Activated T-cell treated with anti-CD3 and anti-CD28 coated beads, Interleukin-2, amount 50 U/mL, for 24 hours (primary cell): ENCODE results near the gene KRT35.
"Not testable (repeated sequence)": the region's sequence is repeated elsewhere in the genome, so short reads cannot be mapped to it uniquely, and the experiment has no call there.

Source experiments
- DNase-seq: peaks from one replicate; pipeline ENCODE4 v3.0.0-alpha.2; 2020
- H3K27ac Mint-ChIP-seq: 2 replicates; pipeline ENCODE4 v1.8.0; 2020; ENCODE audit warnings: mild to moderate bottlenecking, mixed read lengths
- H3K27me3 Mint-ChIP-seq: 2 replicates; pipeline ENCODE4 v1.8.0; 2020; ENCODE audit warnings: mixed read lengths
- H3K36me3 Mint-ChIP-seq: 2 replicates; pipeline ENCODE4 v1.8.0; 2020; ENCODE audit warnings: low read depth, mixed read lengths
- H3K4me1 Mint-ChIP-seq: 2 replicates; pipeline ENCODE4 v1.8.0; 2020; ENCODE audit warnings: low read depth, mixed read lengths
- H3K4me3 Mint-ChIP-seq: 2 replicates; pipeline ENCODE4 v1.8.0; 2020; ENCODE audit warnings: mild to moderate bottlenecking, moderate library complexity, mixed read lengths
- H3K9me3 Mint-ChIP-seq: 2 replicates; pipeline ENCODE4 v1.8.0; 2020; ENCODE audit warnings: mixed read lengths

The KRT35 gene

GRCh38 chr17:41439375-41439774 is 41.6 kb downstream of the KRT35 start:
- Mint-ChIP-seq H3K27ac (no peak overlapping the region), H3K4me3 (no peak overlapping the region), H3K27me3 (peaks cover 3% of the 10 kb centered on the region), H3K4me1 (no peaks in the 10 kb centered on the region), H3K9me3 (no peaks in the 10 kb centered on the region), H3K36me3 (no peaks in the 10 kb centered on the region)
- DNase-seq: no peak

- H3K27ac Mint-ChIP-seq: no peak overlapping the region
- no peak overlapping the region for H3K4me3 Mint-ChIP-seq
- no peaks in the 10 kb centered on the region for H3K36me3 Mint-ChIP-seq
- peaks cover 3% of the 10 kb centered on the region for H3K27me3 Mint-ChIP-seq
- H3K4me1 Mint-ChIP-seq: no peaks in the 10 kb centered on the region
- no peak for DNase-seq
- no peaks in the 10 kb centered on the region for H3K9me3 Mint-ChIP-seq
These were observed 43.2 kb downstream of the KRT35 start for GRCh38 chr17:41437769-41438168.

- no peaks in the 10 kb centered on the region for H3K36me3 Mint-ChIP-seq
- H3K27me3 Mint-ChIP-seq: peaks cover 3% of the 10 kb centered on the region
- DNase-seq: no peak
- H3K4me3 Mint-ChIP-seq: no peak overlapping the region
- H3K4me1 Mint-ChIP-seq: no peaks in the 10 kb centered on the region
- no peak overlapping the region for H3K27ac Mint-ChIP-seq
- no peaks in the 10 kb centered on the region for H3K9me3 Mint-ChIP-seq
These were observed 43.7 kb downstream of the KRT35 start for GRCh38 chr17:41437254-41437653.

GRCh38 chr17:41434415-41434814 is 46.5 kb downstream of the KRT35 start:
- Mint-ChIP-seq H3K4me1 (no peaks in the 10 kb centered on the region), H3K27ac (no peak overlapping the region)

GRCh38 chr17:41434005-41434404 is 46.9 kb downstream of the KRT35 start:
- Mint-ChIP-seq H3K4me3 (no peak overlapping the region), H3K27ac (no peak overlapping the region), H3K9me3 (no peaks in the 10 kb centered on the region), H3K4me1 (no peaks in the 10 kb centered on the region), H3K27me3 (no peaks in the 10 kb centered on the region), H3K36me3 (no peaks in the 10 kb centered on the region)
- no peak for DNase-seq

More at GRCh38 chr17:41434415-41434814, 46.5 kb downstream of the KRT35 start:
- H3K36me3 Mint-ChIP-seq: no peaks in the 10 kb centered on the region
- H3K9me3 Mint-ChIP-seq: no peaks in the 10 kb centered on the region
- no peak overlapping the region for H3K4me3 Mint-ChIP-seq
- H3K27me3 Mint-ChIP-seq: no peaks in the 10 kb centered on the region
- DNase-seq: no peak

- no peaks in the 10 kb centered on the region for H3K4me1 Mint-ChIP-seq
- H3K9me3 Mint-ChIP-seq: no peaks in the 10 kb centered on the region
- H3K4me3 Mint-ChIP-seq: no peak overlapping the region
- no peak overlapping the region for H3K27ac Mint-ChIP-seq
- no peaks in the 10 kb centered on the region for H3K27me3 Mint-ChIP-seq
- no peaks in the 10 kb centered on the region for H3K36me3 Mint-ChIP-seq
- no peak for DNase-seq
These were observed 47.4 kb downstream of the KRT35 start for GRCh38 chr17:41433586-41433985.

- not testable (repeated sequence) for H3K36me3 Mint-ChIP-seq, H3K4me1 Mint-ChIP-seq, H3K4me3 Mint-ChIP-seq, H3K9me3 Mint-ChIP-seq, H3K27ac Mint-ChIP-seq, H3K27me3 Mint-ChIP-seq, DNase-seq
These were observed 50.6 kb downstream of the KRT35 start for GRCh38 chr17:41430376-41430775.

GRCh38 chr17:41429667-41430066 is 51.3 kb downstream of the KRT35 start:
- Mint-ChIP-seq H3K9me3 (no peaks in the 10 kb centered on the region), H3K27me3 (no peaks in the 10 kb centered on the region), H3K4me1 (no peaks in the 10 kb centered on the region), H3K4me3 (no peak overlapping the region), H3K36me3 (no peaks in the 10 kb centered on the region), H3K27ac (no peak overlapping the region)
- DNase-seq: no peak

- Mint-ChIP-seq H3K4me3 (no peak overlapping the region), H3K36me3 (no peaks in the 10 kb centered on the region), H3K9me3 (no peaks in the 10 kb centered on the region), H3K27me3 (no peaks in the 10 kb centered on the region), H3K4me1 (no peaks in the 10 kb centered on the region), H3K27ac (no peak overlapping the region)
- no peak for DNase-seq
These were observed 52.2 kb downstream of the KRT35 start for GRCh38 chr17:41428591-41429291.
